DND-41 (cell line): Measurements from ENCODE around the gene CPLANE1.

Experiments
- ATAC-seq: fragments of 200-7000 bp; cut with Tn5 transposase; 3 replicates; pipeline ENCODE4 v1.9.1; 2021; ENCODE audit warnings: low read depth; ENCODE audit not compliant: insufficient read depth
- DNase-seq: peaks from one replicate; pipeline ENCODE4 v3.0.0-alpha.2; 2020
- H2AFZ ChIP-seq: 2 replicates; pipeline ENCODE4 v1.6.0; 2012; ENCODE audit warnings: low read depth, low read length
- H3K27ac ChIP-seq: 2 replicates; pipeline ENCODE4 v1.5.1; 2012; ENCODE audit warnings: low read length, inconsistent platforms
- H3K27me3 ChIP-seq: fragments of 200-600 bp; sonication (generic); 2 replicates; pipeline ENCODE4 v1.6.0; 2012; ENCODE audit warnings: low read length, mild to moderate bottlenecking, inconsistent platforms; ENCODE audit not compliant: insufficient read depth, poor library complexity
- H3K36me3 ChIP-seq: 2 replicates; pipeline ENCODE4 v1.5.1; 2012; ENCODE audit warnings: low read length, inconsistent platforms; ENCODE audit not compliant: insufficient read depth
- H3K4me1 ChIP-seq: 2 replicates; pipeline ENCODE4 v1.5.1; 2012; ENCODE audit warnings: mild to moderate bottlenecking, low read length; ENCODE audit not compliant: insufficient read depth
- H3K4me2 ChIP-seq: 2 replicates; pipeline ENCODE4 v1.6.0; 2012; ENCODE audit warnings: mild to moderate bottlenecking, moderate library complexity, low read length, inconsistent platforms; ENCODE audit not compliant: insufficient read depth
- H3K4me3 ChIP-seq, 2 experiments: fragments of 200-600 bp in 1 of 2; shearing (Covaris generic) in 1 of 2; 2 replicates each; pipeline ENCODE4 v1.5.1; 2012 to 2016; ENCODE audit warnings: inconsistent platforms in 2 of 2, low read length in 2 of 2, mild to moderate bottlenecking in 2 of 2, low read depth in 1 of 2, moderate library complexity in 1 of 2
- H3K79me2 ChIP-seq: 2 replicates; pipeline ENCODE4 v1.6.0; 2012; ENCODE audit warnings: low read length, inconsistent platforms; ENCODE audit not compliant: insufficient read depth
- H3K9ac ChIP-seq: 2 replicates; pipeline ENCODE4 v1.6.0; 2012; ENCODE audit warnings: low read depth, mild to moderate bottlenecking, inconsistent platforms, low read length, moderate library complexity
- H3K9me3 ChIP-seq: 2 replicates; pipeline ENCODE4 v1.5.1; 2012; ENCODE audit warnings: low read length, moderate library complexity, mild to moderate bottlenecking, inconsistent platforms; ENCODE audit not compliant: insufficient read depth, severe bottlenecking
- H4K20me1 ChIP-seq: 2 replicates; pipeline ENCODE4 v1.6.0; 2012; ENCODE audit warnings: low read length; ENCODE audit not compliant: insufficient read depth
- EZH2 ChIP-seq: IDR thresholded peaks from 3 replicates; pipeline ENCODE4 v1.6.1; 2012; ENCODE audit warnings: borderline replicate concordance, low read depth, mild to moderate bottlenecking, moderate library complexity, low read length, inconsistent platforms; ENCODE audit not compliant: severe bottlenecking
- TF ChIP-seq, protein P1 (sequence below): IDR thresholded peaks from 2 replicates; pipeline ENCODE4 v1.5.1; 2012; ENCODE audit warnings: borderline replicate concordance, low read length, moderate library complexity, mild to moderate bottlenecking; ENCODE audit not compliant: poor library complexity, severe bottlenecking; ENCODE audit errors: extremely low read depth

The CPLANE1 gene

DNA sequence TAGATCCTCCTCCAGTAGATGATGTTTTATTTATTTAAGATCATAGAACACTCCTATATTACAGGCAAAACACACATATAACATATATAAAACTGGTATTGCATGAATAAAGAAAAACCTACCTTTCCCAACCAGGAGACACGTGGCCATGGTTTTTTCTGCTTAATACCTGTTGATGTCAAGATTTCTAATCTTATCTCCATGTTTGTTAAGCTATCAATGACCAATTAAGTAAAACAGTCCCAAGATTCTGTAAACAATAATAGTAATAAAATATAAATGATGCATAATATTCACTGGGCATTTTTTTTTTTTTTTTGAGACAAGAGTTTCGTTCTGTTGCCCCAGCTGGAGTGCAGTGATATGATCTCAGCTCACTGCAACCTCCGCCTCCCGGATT, 1.7 kb downstream of the CPLANE1 start:
- Histone ChIP-seq H3K27ac (no peak overlapping the region), H3K4me2 (peak overlapping the region; percentile 73), H2AFZ (no peak overlapping the region), H3K27me3 (no peaks in the 10 kb centered on the region), H4K20me1 (no peaks in the 10 kb centered on the region), H3K9ac (peak overlapping the region; percentile 90; the same call in 1 of the 2 replicates), H3K4me3 (peak overlapping the region in 1 of 2 experiments; percentile 96; a peak in 2 of 4 replicates), H3K9me3 (no peaks in the 10 kb centered on the region), H3K36me3 (peaks cover 12% of the 10 kb centered on the region), H3K4me1 (peaks cover 41% of the 10 kb centered on the region), H3K79me2 (peaks cover 40% of the 10 kb centered on the region)
- no peak for DNase-seq
- TF ChIP-seq, protein P1, sequence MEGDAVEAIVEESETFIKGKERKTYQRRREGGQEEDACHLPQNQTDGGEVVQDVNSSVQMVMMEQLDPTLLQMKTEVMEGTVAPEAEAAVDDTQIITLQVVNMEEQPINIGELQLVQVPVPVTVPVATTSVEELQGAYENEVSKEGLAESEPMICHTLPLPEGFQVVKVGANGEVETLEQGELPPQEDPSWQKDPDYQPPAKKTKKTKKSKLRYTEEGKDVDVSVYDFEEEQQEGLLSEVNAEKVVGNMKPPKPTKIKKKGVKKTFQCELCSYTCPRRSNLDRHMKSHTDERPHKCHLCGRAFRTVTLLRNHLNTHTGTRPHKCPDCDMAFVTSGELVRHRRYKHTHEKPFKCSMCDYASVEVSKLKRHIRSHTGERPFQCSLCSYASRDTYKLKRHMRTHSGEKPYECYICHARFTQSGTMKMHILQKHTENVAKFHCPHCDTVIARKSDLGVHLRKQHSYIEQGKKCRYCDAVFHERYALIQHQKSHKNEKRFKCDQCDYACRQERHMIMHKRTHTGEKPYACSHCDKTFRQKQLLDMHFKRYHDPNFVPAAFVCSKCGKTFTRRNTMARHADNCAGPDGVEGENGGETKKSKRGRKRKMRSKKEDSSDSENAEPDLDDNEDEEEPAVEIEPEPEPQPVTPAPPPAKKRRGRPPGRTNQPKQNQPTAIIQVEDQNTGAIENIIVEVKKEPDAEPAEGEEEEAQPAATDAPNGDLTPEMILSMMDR, result no peak
- TF ChIP-seq EZH2, result no peak
- no peak for ATAC-seq

DNA sequence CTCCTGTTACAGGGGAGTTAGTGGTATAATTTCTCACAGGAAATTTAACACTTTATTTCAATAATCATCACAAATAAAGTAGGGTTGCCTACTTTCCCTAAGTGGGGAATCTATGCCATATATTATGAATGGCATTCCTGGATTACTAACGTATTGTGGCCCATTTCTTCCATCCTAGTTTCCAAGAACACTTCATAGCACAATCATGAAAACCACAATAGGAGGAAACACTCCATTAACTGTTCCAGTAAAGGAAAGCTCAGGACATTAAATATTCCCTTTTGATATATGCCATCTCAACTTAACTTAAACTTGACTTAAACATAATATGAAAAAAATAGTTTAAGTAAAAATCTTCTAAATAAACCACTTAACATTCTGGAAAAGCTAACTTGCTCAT, 2.1 kb downstream of the CPLANE1 start:
- Histone ChIP-seq H3K4me3 (peak overlapping the region in 1 of 2 experiments; percentile 96; a peak in 1 of 4 replicates), H3K4me1 (peaks cover 41% of the 10 kb centered on the region), H3K79me2 (peaks cover 40% of the 10 kb centered on the region), H3K27me3 (no peaks in the 10 kb centered on the region), H2AFZ (no peak overlapping the region), H3K4me2 (peak overlapping the region; percentile 73), H3K9me3 (no peaks in the 10 kb centered on the region), H4K20me1 (no peaks in the 10 kb centered on the region), H3K9ac (no peak overlapping the region), H3K27ac (no peak overlapping the region), H3K36me3 (peaks cover 14% of the 10 kb centered on the region)
- no peak for TF ChIP-seq EZH2
- TF ChIP-seq, protein P1, result no peak
- ATAC-seq (no peak), DNase-seq (no peak)

DNA sequence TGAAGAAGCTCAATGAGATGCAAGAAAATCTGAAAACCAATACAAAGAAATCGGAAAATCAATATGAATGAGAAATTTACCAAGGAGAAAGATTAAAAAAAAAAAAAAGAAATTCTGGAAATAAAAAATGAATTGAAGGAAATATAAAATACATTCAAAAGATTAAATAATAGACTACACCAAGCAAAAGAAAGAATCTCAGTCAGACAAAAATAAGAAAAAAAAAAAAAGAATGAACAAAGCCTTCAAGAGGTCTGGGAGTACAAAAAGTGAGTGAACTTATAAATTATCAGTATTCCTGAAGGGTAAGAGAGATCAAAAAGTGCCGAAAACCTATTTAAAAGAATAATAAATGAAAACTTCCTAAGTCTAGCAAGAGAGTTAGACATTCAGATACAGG, 14.9 kb downstream of the CPLANE1 start:
- Histone ChIP-seq H3K27me3 (no peaks in the 10 kb centered on the region), H3K9me3 (peaks cover 9% of the 10 kb centered on the region), H4K20me1 (peaks cover 5% of the 10 kb centered on the region; the same call in 1 of the 2 replicates), H3K4me1 (no peaks in the 10 kb centered on the region), H3K9ac (no peak overlapping the region), H3K79me2 (peaks cover 24% of the 10 kb centered on the region), H3K36me3 (peaks cover 68% of the 10 kb centered on the region), H3K4me2 (no peak overlapping the region), H3K27ac (no peak overlapping the region), H3K4me3 (no peak overlapping the region), H2AFZ (no peak overlapping the region)
- ATAC-seq (no peak), DNase-seq (no peak)
- TF ChIP-seq EZH2, result no peak
- TF ChIP-seq, protein P1, result no peak

DNA sequence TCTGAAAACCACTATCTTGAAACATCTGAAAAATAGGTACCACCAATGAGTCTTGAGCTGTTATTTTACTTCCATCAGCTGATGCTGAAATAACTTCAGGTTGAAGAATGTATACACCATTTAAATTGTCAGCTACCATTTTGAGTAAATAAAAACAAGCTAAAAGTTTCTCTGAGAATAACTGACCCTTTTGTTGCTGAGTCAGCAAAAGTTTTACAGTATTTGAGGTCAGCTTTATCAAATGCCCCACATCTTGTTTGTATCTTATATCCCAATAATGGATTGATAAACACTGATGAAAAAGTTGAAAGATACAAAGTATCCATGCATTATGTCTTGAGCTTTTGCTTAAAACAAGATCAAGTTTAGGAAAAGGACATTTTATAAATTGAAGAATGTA, 22.8 kb downstream of the CPLANE1 start:
- Histone ChIP-seq H3K27me3 (no peaks in the 10 kb centered on the region), H3K27ac (no peak overlapping the region), H4K20me1 (no peaks in the 10 kb centered on the region), H3K4me3 (no peak overlapping the region), H3K36me3 (peaks cover 65% of the 10 kb centered on the region), H2AFZ (no peak overlapping the region), H3K79me2 (no peaks in the 10 kb centered on the region), H3K4me1 (no peaks in the 10 kb centered on the region), H3K9me3 (no peaks in the 10 kb centered on the region), H3K4me2 (no peak overlapping the region), H3K9ac (no peak overlapping the region)
- DNase-seq (no peak), ATAC-seq (no peak)
- no peak for TF ChIP-seq EZH2
- TF ChIP-seq, protein P1, result no peak
